ENCODE results near the gene RGS17.
"Not testable (repeated sequence)": the region's sequence is repeated elsewhere in the genome, so short reads cannot be mapped to it uniquely, and the experiment has no call there.

RGS17 gene

GRCh38 chr6:153123801-153124200 is 7.3 kb downstream of the RGS17 start:
- DNase-seq = no peak

GRCh38 chr6:153121311-153121710 is 9.8 kb downstream of the RGS17 start:
- no peak for DNase-seq

GRCh38 chr6:153117986-153118879 is 12.8 kb downstream of the RGS17 start:
- DNase-seq = no peak

GRCh38 chr6:153111082-153111481 is 20.0 kb downstream of the RGS17 start:
- not testable (repeated sequence) for DNase-seq

GRCh38 chr6:153110612-153111011 is 20.5 kb downstream of the RGS17 start:
- DNase-seq = not testable (repeated sequence)

GRCh38 chr6:153108315-153108714 is 22.8 kb downstream of the RGS17 start:
- no peak for DNase-seq

- DNase-seq = no peak
Measured at GRCh38 chr6:153106021-153106420, 25.1 kb downstream of the RGS17 start.

- no peak for DNase-seq
Measured at GRCh38 chr6:153104220-153104619, 26.9 kb downstream of the RGS17 start.

GRCh38 chr6:153103319-153103655 is 27.8 kb downstream of the RGS17 start:
- no peak for DNase-seq

- DNase-seq = no peak
Measured at GRCh38 chr6:153102605-153103318, 28.3 kb downstream of the RGS17 start.

GRCh38 chr6:153101461-153101860 is 29.6 kb downstream of the RGS17 start:
- DNase-seq = no peak

- no peak for DNase-seq
Measured at GRCh38 chr6:153099636-153100035, 31.4 kb downstream of the RGS17 start.

- DNase-seq = no peak
Measured at GRCh38 chr6:153096792-153097191, 34.3 kb downstream of the RGS17 start.

- no peak for DNase-seq
Measured at GRCh38 chr6:153096031-153096430, 35.1 kb downstream of the RGS17 start.

GRCh38 chr6:153092082-153093013 is 38.7 kb downstream of the RGS17 start:
- no peak for DNase-seq

GRCh38 chr6:153090241-153090930 is 40.7 kb downstream of the RGS17 start:
- no peak for DNase-seq

GRCh38 chr6:153088796-153089195 is 42.3 kb downstream of the RGS17 start:
- no peak for DNase-seq

GRCh38 chr6:153087436-153087835 is 43.6 kb downstream of the RGS17 start:
- no peak for DNase-seq

- DNase-seq = no peak
Measured at GRCh38 chr6:153086225-153086990, 44.7 kb downstream of the RGS17 start.

GRCh38 chr6:153085239-153085638 is 45.8 kb downstream of the RGS17 start:
- DNase-seq = no peak

- no peak for DNase-seq
Measured at GRCh38 chr6:153084393-153084792, 46.7 kb downstream of the RGS17 start.

GRCh38 chr6:153083869-153084268 is 47.2 kb downstream of the RGS17 start:
- DNase-seq = no peak

Data from CD4-positive, alpha-beta T cell treated with Interleukin-17A for 4 hours (primary cell).